GM19240 (cell line): ENCODE data around the gene OSTN.
"Not testable (repeated sequence)": the region's sequence is repeated elsewhere in the genome, so short reads cannot be mapped to it uniquely, and the experiment has no call there.

Source experiments
- DNase-seq: peaks from one replicate; pipeline ENCODE4 v3.0.0; 2011; ENCODE audit warnings: low spot score; ENCODE audit not compliant: insufficient read length

The OSTN gene, protein sequence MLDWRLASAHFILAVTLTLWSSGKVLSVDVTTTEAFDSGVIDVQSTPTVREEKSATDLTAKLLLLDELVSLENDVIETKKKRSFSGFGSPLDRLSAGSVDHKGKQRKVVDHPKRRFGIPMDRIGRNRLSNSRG

GRCh38 chr3:191198932-191199331 lies at the start of gene OSTN:
Gene OSTN, plus strand, starts transcription at chr3:191199241. Its CDS starts 13,292 bp downstream, at chr3:191212533.
- DNase-seq = no peak

DNA sequence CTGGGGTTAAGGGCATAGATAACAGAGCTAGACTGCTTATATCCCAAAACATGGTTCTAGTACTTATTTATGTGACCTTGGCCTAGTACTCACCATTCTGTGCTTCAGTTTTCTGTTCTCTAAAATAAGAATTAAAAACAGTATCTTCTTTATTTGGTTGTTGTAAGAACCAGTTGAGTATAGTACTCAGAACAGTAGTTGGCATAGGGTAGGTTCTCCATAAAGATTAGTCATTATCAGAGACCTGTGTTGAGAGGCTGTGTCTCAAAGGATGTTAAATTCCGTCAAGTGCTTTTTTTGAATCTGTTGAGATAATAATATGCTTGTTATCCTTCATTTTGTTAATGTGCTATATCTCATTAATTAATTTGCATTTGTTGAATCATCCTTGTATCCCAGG lies 47.4 kb upstream of the OSTN start:
- no peak for DNase-seq

DNA sequence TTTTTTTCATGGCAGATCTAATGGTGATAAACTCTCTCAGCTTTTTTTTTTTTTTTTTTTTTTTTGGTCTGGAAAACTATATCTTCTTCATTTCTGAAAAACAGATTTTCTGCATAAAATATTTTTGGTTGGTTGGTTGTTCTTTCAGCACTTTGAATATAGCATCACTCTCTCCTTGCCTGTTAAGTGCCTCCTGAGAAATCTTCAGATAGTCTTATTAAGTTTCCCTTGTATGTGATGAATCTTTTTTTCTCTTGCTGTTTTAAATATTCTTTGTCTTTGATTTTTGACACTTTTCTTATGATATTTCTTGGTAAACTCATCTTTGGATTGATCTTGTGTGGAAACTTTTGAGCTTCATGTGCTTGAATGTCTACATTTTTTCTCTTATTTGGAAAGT lies 44.2 kb upstream of the OSTN start:
- no peak for DNase-seq

GRCh38 chr3:191158247-191158646 lies 40.8 kb upstream of the OSTN start:
- no peak for DNase-seq

DNA sequence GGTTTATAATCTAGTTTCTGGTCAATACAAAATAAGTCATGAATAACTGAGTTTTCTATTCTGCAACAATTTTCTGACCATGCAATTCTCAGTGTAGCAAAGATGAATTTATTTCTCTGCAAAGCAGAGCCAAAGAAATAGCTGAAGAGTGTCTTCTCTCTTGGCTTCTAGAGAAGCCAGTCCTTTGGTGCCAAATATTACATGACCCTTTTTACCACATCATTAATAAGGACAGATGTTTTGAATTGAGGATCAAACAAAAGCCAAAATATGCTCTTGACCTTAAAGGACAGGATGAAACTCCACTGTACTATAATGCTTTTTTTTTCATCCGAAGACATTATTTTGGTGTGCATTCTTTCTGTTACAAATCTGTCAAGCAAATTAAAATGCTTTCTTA lies 40.2 kb upstream of the OSTN start:
- no peak for DNase-seq

- DNase-seq = no peak
Measured at GRCh38 chr3:191165802-191166201, 33.2 kb upstream of the OSTN start.

- no peak for DNase-seq
Measured at GRCh38 chr3:191166368-191166767, 32.7 kb upstream of the OSTN start.

DNA sequence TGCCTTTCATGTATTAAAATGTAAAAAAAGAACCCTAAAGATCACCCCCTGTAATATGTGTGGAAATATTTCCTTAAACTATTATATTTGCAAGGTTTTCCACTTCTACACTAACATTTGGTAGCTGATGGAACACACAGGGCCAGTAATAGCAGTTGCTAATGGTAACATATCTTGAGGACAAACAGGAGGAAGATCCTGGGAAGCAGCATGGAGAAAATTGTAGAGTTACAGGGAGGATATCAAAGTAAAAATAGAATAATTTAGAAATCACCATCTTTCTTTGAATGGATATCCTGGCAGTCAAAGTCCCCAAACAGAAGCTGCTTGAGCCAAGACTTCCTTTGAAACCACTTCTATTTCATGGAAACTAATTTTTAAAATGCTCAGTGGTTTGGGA lies 29.5 kb upstream of the OSTN start:
- no peak for DNase-seq

DNA sequence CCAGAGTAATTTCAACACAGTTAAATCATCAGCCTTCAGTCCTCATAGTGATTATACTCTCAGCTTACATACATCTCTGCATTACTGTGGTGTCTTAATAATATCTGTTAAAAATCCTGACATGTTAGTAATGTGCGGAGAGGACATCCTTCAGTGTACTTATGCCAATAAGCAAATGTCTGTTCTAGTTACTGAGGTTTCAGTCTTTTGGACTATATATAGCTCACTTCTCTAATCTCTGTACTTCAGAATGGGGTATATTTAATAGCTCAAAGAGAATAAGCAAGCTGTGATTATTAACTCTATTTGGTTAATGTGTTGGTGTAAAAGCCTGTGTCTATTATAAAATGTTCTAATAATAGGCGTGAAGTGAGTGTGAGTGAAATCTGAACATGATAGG lies 28.9 kb upstream of the OSTN start:
- DNase-seq = no peak

- no peak for DNase-seq
Measured at GRCh38 chr3:191175102-191175501, 23.9 kb upstream of the OSTN start.

GRCh38 chr3:191176038-191176785 lies 22.8 kb upstream of the OSTN start:
- DNase-seq = no peak

DNA sequence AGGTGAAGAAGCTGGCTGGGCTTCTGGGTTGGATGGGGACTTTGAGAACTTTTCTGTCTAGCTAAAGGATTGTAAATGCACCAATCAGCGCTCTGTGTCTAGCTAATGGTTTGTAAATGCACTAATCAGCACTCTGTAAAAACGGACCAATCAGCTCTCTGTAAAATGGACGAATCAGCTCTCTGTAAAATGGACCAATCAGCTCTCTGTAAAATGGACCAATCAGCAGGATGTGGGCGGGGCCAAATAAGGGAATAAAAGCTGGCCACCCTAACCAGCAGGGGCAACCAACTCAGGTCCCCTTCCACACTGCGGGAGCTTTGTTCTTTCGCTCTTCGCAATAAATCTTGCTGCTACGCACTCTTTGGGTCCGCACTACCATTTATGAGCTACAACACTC lies 13.7 kb upstream of the OSTN start:
- DNase-seq = not testable (repeated sequence)

- not testable (repeated sequence) for DNase-seq
Measured at GRCh38 chr3:191188246-191188645, 10.8 kb upstream of the OSTN start.

GRCh38 chr3:191192270-191192669 lies 6.8 kb upstream of the OSTN start:
- not testable (repeated sequence) for DNase-seq

DNA sequence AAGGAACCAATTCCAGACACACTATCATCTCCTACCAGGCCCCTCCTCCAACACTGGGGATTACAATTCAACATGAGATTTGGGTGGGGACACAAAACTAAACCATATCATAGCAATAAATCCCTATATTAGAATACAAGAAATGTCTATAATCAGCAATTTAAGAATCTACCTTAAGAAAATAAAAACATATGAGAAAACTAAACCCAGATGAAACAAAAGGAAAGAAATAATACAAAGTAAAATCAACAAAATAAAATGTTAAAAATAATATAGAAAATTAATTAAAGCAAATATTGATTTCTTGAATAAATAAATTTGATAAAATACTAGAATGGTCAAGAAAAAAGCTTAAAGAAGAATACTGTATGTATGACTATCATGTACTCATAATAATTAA lies 6.1 kb upstream of the OSTN start:
- DNase-seq = no peak

GRCh38 chr3:191197761-191198306 lies 1.2 kb upstream of the OSTN start:
- no peak for DNase-seq

- no peak for DNase-seq
Measured at GRCh38 chr3:191198480-191198879, 561 bp upstream of the OSTN start.

DNA sequence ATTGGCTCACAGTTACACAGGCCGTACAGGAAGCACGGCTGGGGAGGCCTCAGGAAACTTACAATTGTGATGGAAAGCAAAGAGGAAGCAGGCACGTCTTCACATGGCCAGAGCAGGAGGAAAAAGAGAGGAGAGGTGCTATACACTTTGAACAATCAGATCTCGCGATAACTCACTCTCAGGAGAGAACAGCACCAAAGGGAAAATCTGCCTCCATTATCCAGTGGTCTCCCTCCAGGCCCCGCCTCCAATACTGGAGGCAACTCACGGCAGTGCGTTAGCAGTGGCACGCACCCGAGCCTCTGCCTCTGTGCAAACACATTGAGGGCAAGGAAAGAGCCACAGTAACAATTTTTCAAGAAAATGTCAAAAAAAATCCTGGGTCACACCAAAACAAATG lies 11.0 kb downstream of the OSTN start:
- DNase-seq = no peak

- no peak for DNase-seq
Measured at GRCh38 chr3:191216510-191216909, 17.5 kb downstream of the OSTN start.

- no peak for DNase-seq
Measured at GRCh38 chr3:191217301-191217700, 18.3 kb downstream of the OSTN start.

- no peak for DNase-seq
Measured at GRCh38 chr3:191220908-191221307, 21.9 kb downstream of the OSTN start.

DNA sequence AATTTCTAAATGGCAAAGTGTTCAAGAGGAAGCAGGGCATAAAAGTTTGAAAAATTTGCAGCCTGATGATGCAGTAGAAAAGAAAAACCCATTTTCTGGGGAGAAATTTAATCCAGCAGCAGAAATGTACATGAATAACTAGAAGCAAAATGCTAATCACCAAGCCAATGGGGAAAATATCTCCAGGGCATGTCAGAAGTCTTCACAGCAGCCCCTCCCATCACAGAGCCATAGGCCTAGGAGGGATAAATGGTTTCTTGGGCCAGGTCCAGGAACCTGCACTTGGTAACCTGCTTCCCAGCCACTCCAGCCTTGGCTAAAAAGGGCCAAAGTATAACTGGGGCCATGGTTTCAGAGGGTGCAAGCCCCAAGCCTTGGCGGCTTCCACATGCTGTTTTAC lies 22.6 kb downstream of the OSTN start:
- DNase-seq = no peak

- no peak for DNase-seq
Measured at GRCh38 chr3:191227541-191227940, 28.5 kb downstream of the OSTN start.
